GM19023 (cell line): ENCODE results near the gene WHAMM.

ENCODE experiments used
- ATAC-seq: cut with Tn5 transposase; IDR thresholded peaks from one replicate; pipeline ENCODE4 v1.9.1; 2021; ENCODE audit warnings: mild to moderate bottlenecking, moderate library complexity; ENCODE audit not compliant: unreplicated experiment

Gene WHAMM

GRCh38 chr15:82832601-82833361, 23.4 kb downstream of the WHAMM start:
- peak; percentile 80 for ATAC-seq

- ATAC-seq: no peak
Measured at GRCh38 chr15:82833362-82833682, 23.9 kb downstream of the WHAMM start.

DNA sequence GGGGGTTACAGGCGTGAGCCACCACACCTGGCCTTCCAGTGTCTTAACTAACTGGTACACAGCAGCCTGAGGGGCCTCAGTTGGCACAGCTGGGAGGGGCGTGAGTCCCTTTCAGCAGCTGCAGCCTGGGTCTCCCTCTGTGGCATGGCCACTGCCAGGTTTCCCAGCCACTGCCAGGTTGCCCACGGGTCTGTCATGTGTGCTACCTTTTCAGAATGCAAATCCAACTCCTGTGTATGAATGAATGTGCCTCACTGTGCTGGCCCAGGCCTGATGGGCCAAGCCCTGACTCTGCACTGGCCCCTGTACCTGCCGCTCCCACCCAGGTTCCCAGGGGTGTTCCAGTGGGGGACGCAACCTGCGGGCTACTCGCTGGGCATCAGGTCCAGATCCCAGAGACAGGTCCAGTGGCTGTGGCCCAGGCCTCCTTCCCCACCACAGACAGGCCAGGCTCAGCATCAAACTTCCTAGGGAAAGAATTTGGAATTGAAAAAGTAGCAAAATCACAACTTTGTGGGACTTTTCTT, 26.0 kb downstream of the WHAMM start:
- ATAC-seq: no peak

DNA sequence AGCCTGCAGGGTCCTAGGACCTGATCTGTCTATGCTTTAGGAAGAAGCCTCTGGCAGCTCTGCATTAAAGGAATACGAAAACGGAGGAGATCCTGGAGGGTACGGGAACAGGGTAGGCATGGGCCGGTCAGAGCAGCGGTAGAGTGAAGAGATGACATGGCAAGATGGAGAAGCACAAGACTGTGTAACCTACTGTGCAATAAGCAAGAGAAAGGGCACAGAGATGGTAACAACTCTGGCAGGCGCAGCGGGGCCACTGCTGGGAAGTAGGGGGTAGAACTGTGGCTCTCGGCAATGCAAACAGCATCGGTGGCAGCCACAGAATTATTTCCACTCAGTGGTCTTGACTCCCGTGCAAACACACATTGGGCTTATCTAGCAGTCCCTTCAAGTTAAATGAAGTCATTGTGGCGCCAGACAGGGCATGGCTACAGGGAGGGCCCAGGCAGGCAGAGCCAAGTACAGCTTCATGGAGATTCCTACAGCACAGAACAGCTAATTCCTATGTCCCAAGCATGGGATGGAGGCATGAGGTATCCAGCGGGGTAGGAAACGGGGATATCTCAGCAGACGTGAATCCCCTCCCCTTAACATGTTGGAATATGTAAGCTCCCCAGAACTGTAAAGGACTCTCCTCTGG, 28.8 kb downstream of the WHAMM start:
- ATAC-seq: no peak

GRCh38 chr15:82839136-82839535, 29.7 kb downstream of the WHAMM start:
- no peak for ATAC-seq

GRCh38 chr15:82840166-82840565, 30.7 kb downstream of the WHAMM start:
- no peak for ATAC-seq

DNA sequence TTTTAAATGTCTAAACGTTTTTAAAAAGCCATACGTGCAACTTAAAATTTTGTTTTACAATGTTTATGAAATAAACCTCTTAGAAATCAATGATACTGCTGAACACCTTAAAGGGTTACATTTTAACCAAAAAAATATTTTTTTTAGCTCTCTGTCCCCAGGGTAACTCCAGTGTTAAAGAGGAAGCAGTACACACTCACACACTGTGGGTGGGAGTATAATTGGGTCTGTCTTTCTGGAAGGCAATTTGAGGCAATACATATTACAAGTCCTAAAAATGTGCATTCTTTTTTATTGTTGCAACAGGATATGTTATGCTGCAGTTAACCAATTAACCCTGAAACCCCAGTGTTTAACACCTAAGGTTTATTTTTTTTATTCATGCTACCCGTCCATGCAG, 34.1 kb downstream of the WHAMM start:
- no peak for ATAC-seq

DNA sequence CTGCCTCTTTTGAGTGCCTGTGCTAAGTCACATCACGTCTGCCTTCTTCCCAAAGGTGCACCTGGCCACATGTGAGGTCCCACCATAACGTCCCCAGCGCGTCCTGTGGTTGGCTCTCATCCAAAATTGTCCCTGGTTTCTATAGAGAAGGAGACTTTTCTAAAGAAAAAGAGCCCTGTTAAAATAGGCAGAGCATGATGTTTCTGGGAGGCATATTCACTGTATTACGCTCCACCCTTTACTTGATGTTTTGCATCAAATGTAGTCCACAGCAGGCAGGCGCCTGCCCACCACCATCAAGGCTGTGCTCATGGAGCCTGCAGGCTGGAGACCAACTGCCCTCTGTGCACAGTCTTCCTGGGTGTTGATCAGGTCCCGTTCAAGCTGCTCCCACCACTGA, 36.3 kb downstream of the WHAMM start:
- no peak for ATAC-seq

DNA sequence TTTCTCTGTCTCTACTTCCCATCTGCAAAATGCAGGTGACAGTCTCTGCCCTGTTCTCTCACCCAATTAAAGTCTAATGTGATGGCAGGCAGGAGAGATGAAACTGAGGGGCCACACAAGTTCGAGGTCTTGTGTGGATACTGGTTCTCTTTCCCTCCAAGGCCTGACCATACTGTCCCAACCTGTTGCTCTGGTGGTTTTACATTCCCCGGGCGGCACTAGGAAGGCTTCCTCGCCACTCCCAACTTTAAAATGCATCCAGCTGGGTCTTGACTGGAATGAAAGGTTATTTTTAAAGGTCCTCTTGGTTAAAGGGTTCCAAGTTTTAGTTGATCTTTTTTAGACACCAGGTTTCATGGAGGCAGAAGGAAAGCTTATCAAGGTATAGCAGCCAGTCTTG, 37.2 kb downstream of the WHAMM start:
- ATAC-seq: no peak

DNA sequence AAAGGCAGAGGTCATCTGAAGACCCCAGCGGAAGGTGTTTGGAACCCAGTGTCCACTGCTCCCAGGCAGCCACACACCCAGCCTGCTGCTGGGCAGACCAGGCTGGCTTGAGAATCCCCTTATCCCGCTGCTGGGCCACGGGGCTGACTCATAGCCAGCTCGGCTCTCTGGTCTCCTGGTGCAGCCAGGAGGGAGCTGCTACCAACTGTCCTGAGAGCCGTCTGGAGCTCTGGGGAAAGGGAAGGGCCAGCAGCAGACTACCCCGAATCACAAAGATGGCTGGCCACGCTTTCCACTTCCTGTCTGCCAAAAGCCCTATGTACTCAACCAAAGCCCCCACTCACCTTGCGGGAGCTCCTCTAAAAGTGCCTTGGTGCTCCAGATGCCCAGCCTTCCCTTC, 38.3 kb downstream of the WHAMM start:
- ATAC-seq: no peak

- no peak for ATAC-seq
Measured at GRCh38 chr15:82848241-82848993, 39.0 kb downstream of the WHAMM start.

DNA sequence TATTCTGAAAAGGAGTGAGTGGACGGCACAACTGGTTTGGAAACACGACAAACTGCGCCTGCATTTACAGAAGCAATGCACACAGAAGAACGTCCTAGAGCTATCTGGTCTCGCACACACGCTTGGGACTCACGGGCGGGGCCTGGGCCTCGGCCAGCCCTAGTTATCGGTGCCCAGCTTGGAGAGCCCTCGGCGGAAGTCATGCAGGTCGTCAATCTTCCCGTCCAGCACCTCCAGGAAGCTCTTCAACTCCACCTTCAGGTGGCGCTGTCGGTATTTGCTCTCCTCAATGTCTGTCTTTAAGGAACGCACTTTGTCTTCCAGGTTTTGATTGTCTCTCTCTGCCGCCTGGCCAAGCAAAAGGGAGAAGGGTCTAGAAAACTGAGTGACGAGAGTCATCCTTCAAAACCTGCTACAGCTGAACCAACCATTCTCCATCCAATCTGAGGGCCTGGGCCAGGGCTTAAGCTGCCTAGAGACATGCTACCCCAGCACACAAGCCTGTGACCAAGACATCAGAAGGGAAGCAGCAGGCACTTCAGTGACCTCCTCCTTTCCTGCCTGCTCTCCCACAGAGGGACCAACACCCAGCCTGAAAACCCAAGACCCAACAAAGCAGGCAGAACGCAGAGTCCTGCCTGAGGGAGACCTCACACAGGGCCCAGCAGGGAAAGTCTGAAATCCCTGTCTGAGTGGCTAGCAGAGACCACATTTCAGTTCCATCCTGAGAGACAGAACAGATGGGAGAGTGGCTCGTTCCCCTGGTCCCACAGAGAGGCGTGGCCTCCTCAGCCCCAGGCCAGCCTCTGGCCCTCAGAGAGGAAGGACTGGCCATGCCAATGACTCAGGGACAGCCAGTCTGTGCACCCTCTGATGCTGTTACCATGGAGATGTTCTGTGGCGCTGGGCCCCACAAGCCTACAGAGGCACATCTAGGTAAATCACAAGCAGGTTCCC, 40.4 kb downstream of the WHAMM start:
- no peak for ATAC-seq

DNA sequence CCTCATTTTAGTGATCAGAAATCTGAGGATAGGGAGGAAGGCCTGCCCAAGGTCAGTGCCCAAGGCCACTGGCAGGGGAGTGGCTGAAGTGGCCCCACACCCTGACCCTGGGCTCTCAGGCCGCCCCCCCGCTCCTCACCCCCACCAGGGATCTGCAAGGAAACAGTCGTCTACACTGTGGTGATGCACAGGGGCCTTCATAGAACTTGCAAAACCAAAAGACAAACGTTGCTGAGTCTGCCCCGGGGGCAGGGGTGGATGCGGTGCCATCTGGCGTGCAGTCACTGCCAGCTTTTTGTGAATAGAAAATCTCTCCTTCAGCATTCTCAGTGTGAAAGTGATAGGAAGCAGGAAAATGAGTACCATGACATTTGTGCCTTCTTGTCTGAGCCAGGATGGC, 41.3 kb downstream of the WHAMM start:
- ATAC-seq: no peak

DNA sequence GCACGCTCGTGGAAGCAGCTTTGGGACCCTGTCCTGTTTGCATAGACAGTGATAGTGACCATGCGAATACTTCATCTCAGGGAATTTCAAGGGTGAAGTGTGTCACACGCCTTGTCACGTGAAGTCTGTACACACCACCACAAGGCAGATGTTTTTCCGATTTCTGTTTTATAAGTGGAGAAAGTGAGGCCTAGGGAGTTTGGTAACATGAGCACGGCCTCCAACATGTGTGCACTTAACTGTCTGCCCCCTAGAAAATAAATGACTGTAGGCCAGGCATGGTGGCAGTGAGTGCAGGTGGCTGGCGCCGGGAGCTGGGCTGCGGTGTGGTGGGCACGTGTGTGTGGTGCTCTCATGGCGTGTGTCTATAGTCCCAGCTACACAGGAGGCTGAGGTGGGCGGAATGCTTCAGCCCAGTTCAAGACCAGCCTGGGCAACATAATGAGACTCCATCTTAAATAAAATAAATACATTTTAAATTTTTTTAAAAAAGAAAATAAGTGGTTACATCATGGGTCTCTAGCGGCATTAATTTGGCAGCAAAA, 42.0 kb downstream of the WHAMM start:
- ATAC-seq: no peak

- ATAC-seq: no peak
Measured at GRCh38 chr15:82851981-82852511, 42.6 kb downstream of the WHAMM start.

DNA sequence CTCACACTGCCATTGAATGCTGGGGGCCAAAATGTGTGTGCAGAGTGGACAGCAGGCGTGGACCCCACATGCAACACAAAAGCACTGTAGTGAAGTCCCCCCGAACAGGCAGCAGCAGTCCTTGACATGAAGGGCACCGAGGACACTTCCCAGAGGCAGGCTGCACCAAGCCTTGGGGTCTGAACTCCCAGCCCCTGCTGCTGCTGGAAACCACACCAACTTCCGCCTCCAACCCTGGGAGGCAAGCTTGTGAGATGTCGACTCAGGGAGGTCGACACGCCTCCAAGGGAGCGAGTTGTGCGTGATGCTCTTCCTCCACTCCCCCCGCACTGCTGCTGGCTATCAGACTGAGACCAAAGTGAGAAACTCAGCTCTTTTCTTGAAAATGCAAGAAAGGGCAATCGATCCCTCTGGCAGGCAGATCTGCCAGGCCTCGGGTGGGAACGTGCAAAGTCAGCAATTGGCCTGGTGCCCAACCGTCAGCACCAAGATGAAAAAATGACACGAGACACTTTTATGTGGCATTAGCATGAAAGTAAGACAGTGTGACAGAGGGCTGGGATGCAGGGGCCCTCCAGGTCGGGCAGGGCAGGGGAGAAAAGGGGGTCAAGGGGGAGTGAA, 43.6 kb downstream of the WHAMM start:
- ATAC-seq: no peak

- ATAC-seq: no peak
Measured at GRCh38 chr15:82854554-82854953, 45.1 kb downstream of the WHAMM start.

GRCh38 chr15:82855286-82856100, 46.1 kb downstream of the WHAMM start:
- no peak for ATAC-seq
